Colon (tissue), 2 donors: ENCODE measurements around the gene F2RL3.
"Not testable (repeated sequence)": the region's sequence is repeated elsewhere in the genome, so short reads cannot be mapped to it uniquely, and the experiment has no call there.

Experiments
- FAIRE-seq: peaks from 2 replicates; lab custom pipeline; 2012; peaks lifted over from hg19 to GRCh38; lab: Jason Lieb, UNC
- donor health status: control.
- donor health status: control.

The F2RL3 gene

GRCh38 chr19:16922592-16922934 lies 33.8 kb downstream of the F2RL3 start:
- no peak for FAIRE-seq

- no peak for FAIRE-seq
These were observed 34.1 kb downstream of the F2RL3 start for GRCh38 chr19:16922949-16923348.

- FAIRE-seq = no peak
These were observed 39.1 kb downstream of the F2RL3 start for GRCh38 chr19:16927883-16928282.

- no peak for FAIRE-seq
These were observed 39.6 kb downstream of the F2RL3 start for GRCh38 chr19:16928351-16928750.

- no peak for FAIRE-seq
These were observed 40.1 kb downstream of the F2RL3 start for GRCh38 chr19:16928916-16929315.

- no peak for FAIRE-seq
These were observed 42.0 kb downstream of the F2RL3 start for GRCh38 chr19:16930753-16931152.

GRCh38 chr19:16931306-16931705 lies 42.5 kb downstream of the F2RL3 start:
- no peak for FAIRE-seq

- FAIRE-seq = no peak
These were observed 45.7 kb downstream of the F2RL3 start for GRCh38 chr19:16934489-16934888.

- FAIRE-seq = no peak
These were observed 48.1 kb downstream of the F2RL3 start for GRCh38 chr19:16936901-16937300.

GRCh38 chr19:16937796-16938195 lies 49.0 kb downstream of the F2RL3 start:
- not testable (repeated sequence) for FAIRE-seq

GRCh38 chr19:16938211-16938610 lies 49.4 kb downstream of the F2RL3 start:
- no peak for FAIRE-seq

- not testable (repeated sequence) for FAIRE-seq
These were observed 51.3 kb downstream of the F2RL3 start for GRCh38 chr19:16940063-16940462.

- FAIRE-seq = no peak
These were observed 51.8 kb downstream of the F2RL3 start for GRCh38 chr19:16940626-16941025.
